ENCODE data around the gene CPA4. TPM values are rescaled to one million over a fixed set of nuclear protein-coding genes. Genes with fewer than 3 reads are reported as not detected.

Gene CPA4
- total RNA-seq, 1 donor, result 28.2 TPM

- no peaks in the 10 kb centered on the region for H3K79me2 ChIP-seq (ENCODE audit: insufficient read depth, low read length)
- H2AFZ ChIP-seq (ENCODE audit: low read length), result no peak overlapping the region
- no peak for DNase-seq (ENCODE audit: insufficient read length, low spot score, missing footprints)
- H3K27me3 ChIP-seq (ENCODE audit: insufficient read depth, low read length), result no peaks in the 10 kb centered on the region
- H3K4me3 ChIP-seq (ENCODE audit: insufficient read depth, low read length), result no peak overlapping the region
- no peaks in the 10 kb centered on the region for H3K4me1 ChIP-seq (ENCODE audit: insufficient read depth, low read length)
- H3K27ac ChIP-seq (ENCODE audit: low read depth, low read length), result no peak overlapping the region
- H3K9me3 ChIP-seq (ENCODE audit: low read depth, low read length), result no peaks in the 10 kb centered on the region
- H3K4me2 ChIP-seq (ENCODE audit: insufficient read depth, low read length), result no peak overlapping the region
- no peaks in the 10 kb centered on the region for H4K20me1 ChIP-seq (ENCODE audit: insufficient read depth, low read length)
- no peaks in the 10 kb centered on the region for H3K36me3 ChIP-seq (ENCODE audit: insufficient read depth, low read length)
- TF ChIP-seq CTCF (IDR thresholded peaks at IDR 0.05; ENCODE audit: extremely low read depth, low read depth, low read length), result no peak
Observed at GRCh38 chr7:130341882-130342281, 48.9 kb downstream of the CPA4 start.

- no peak overlapping the region for H3K27ac ChIP-seq (ENCODE audit: low read depth, low read length)
- H3K4me2 ChIP-seq (ENCODE audit: insufficient read depth, low read length), result no peak overlapping the region
- H2AFZ ChIP-seq (ENCODE audit: low read length), result no peak overlapping the region
- H3K79me2 ChIP-seq (ENCODE audit: insufficient read depth, low read length), result no peaks in the 10 kb centered on the region
- no peak for DNase-seq (ENCODE audit: insufficient read length, low spot score, missing footprints)
- no peak overlapping the region for H3K4me3 ChIP-seq (ENCODE audit: insufficient read depth, low read length)
- no peaks in the 10 kb centered on the region for H3K9me3 ChIP-seq (ENCODE audit: low read depth, low read length)
- H3K27me3 ChIP-seq (ENCODE audit: insufficient read depth, low read length), result no peaks in the 10 kb centered on the region
- no peak for TF ChIP-seq CTCF (IDR thresholded peaks at IDR 0.05; ENCODE audit: extremely low read depth, low read depth, low read length)
- H3K4me1 ChIP-seq (ENCODE audit: insufficient read depth, low read length), result no peaks in the 10 kb centered on the region
- no peaks in the 10 kb centered on the region for H3K36me3 ChIP-seq (ENCODE audit: insufficient read depth, low read length)
- H4K20me1 ChIP-seq (ENCODE audit: insufficient read depth, low read length), result no peaks in the 10 kb centered on the region
Observed at GRCh38 chr7:130342701-130343380, 49.9 kb downstream of the CPA4 start.

- Histone ChIP-seq H3K27ac (ENCODE audit: low read depth, low read length) (no peak within 1 kb of the TSS), H3K79me2 (ENCODE audit: insufficient read depth, low read length) (no peaks in the 10 kb centered on the region), H3K4me1 (ENCODE audit: insufficient read depth, low read length) (no peaks in the 10 kb centered on the region), H3K4me2 (ENCODE audit: insufficient read depth, low read length) (no peak within 1 kb of the TSS), H4K20me1 (ENCODE audit: insufficient read depth, low read length) (no peaks in the 10 kb centered on the region), H3K36me3 (ENCODE audit: insufficient read depth, low read length) (no peaks in the 10 kb centered on the region), H3K9me3 (ENCODE audit: low read depth, low read length) (no peaks in the 10 kb centered on the region), H3K27me3 (ENCODE audit: insufficient read depth, low read length) (no peaks in the 10 kb centered on the region), H3K4me3 (ENCODE audit: insufficient read depth, low read length) (no peak within 1 kb of the TSS), H2AFZ (ENCODE audit: low read length) (peak within 1 kb of the TSS; percentile 54)
- no peak for DNase-seq (ENCODE audit: insufficient read length, low spot score, missing footprints)
- no peak for TF ChIP-seq CTCF (IDR thresholded peaks at IDR 0.05; ENCODE audit: extremely low read depth, low read depth, low read length)
Observed at GRCh38 chr7:130344271-130344866, 51.4 kb downstream of the CPA4 start, which contains the start of gene CPA5. Gene CPA5, plus strand, starts transcription at chr7:130344816. Its CDS starts 1,670 bp downstream, at chr7:130346486.

- no peak for DNase-seq (ENCODE audit: insufficient read length, low spot score, missing footprints)
- Histone ChIP-seq H3K4me3 (ENCODE audit: insufficient read depth, low read length) (no peak overlapping the region), H3K79me2 (ENCODE audit: insufficient read depth, low read length) (no peaks in the 10 kb centered on the region), H3K9me3 (ENCODE audit: low read depth, low read length) (no peaks in the 10 kb centered on the region), H2AFZ (ENCODE audit: low read length) (peak overlapping the region; percentile 54), H3K27ac (ENCODE audit: low read depth, low read length) (no peak overlapping the region), H3K4me2 (ENCODE audit: insufficient read depth, low read length) (no peak overlapping the region), H4K20me1 (ENCODE audit: insufficient read depth, low read length) (no peaks in the 10 kb centered on the region), H3K4me1 (ENCODE audit: insufficient read depth, low read length) (no peaks in the 10 kb centered on the region), H3K36me3 (ENCODE audit: insufficient read depth, low read length) (no peaks in the 10 kb centered on the region), H3K27me3 (ENCODE audit: insufficient read depth, low read length) (no peaks in the 10 kb centered on the region)
- no peak for TF ChIP-seq CTCF (IDR thresholded peaks at IDR 0.05; ENCODE audit: extremely low read depth, low read depth, low read length)
Observed at GRCh38 chr7:130345136-130345535, 52.2 kb downstream of the CPA4 start.
